Cerebellar nuclear complex (tissue), 1 donor: ENCODE data around the gene SYPL2.
"Not testable (repeated sequence)": the region's sequence is repeated elsewhere in the genome, so short reads cannot be mapped to it uniquely, and the experiment has no call there.

Source experiments
- DNase-seq, 2 experiments: peaks; one replicate each; lab custom pipeline; 2025; lab: John Stamatoyannopoulos, UW

SYPL2 gene

DNA sequence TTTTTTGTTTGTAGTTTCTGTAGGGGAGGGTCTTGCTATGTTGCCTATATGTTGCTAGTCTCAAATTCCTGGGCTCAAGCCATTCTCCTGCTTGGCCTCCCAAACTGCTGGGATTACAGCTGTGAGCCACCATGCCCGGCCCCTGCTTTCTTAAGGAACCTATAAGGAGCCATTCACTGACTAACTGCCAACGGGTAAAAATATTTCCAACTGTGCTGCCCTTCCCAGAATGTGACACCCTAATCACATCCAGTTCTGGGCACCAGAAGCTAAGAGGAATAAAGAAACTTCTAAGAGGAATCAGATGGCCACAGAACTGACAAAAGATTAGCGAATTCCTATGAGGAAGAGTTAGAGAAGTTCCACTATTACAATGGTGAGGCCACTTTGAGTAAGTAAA, 6.4 kb downstream of the SYPL2 start:
- DNase-seq, result no peak

DNA sequence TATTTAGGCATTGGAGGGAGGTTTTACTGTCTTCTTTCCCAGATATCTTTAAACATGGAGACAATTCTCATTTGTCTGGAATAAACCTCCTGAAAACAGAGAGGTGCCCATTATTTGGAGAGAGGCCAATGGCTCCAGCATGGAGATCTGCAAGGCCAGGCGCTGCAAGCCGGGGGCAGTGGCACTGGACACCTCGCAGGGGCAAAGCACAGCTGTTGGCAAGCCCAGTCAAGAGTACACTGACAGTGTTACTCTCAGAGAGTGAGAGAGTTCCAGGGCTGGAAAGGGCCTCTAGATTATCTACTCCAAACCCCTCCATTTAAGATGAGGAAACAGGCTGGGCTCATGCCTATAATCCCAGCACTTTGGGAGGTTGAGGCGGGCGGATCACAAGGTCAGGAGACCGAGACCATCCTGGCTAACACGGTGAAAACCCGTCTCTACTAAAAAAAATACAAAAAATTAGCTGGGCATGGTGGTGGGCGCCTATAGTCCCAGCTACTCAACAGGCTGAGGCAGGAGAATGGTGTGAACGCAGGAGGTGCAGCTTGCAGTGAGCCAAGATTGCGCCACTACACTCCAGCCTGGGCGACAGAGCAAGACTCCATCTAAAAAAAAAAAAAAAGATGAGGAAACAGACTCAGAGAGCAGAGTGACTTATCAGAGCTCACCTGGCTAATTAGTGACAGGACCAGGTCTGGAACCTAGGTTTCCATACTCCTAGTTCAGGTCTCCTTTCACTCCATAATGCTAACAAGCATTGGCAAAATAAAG, 7.1 kb downstream of the SYPL2 start:
- DNase-seq, result not testable (repeated sequence)

DNA sequence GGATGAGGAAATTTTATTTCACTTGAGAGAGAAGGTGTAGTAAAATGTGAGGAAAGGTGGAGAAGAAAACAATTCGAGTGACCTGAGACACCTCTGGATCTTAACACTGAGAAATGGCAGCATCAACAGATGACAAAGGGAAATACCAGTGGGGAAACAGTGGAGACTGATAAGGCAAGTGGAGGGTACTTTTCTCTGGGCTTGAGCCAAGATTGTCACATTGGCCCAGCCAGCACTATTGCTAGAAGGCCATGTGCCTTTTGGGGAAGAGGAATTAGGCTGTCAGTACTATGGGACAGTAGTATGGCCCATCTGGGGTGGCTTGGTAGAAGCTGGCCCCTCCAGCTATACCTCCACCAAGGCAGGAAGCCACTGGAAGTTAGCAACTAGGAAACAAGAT, 8.4 kb downstream of the SYPL2 start:
- no peak for DNase-seq

GRCh38 chr1:109475261-109475660, 8.9 kb downstream of the SYPL2 start:
- DNase-seq, result no peak

GRCh38 chr1:109476825-109477224, 10.5 kb downstream of the SYPL2 start:
- DNase-seq, result no peak

DNA sequence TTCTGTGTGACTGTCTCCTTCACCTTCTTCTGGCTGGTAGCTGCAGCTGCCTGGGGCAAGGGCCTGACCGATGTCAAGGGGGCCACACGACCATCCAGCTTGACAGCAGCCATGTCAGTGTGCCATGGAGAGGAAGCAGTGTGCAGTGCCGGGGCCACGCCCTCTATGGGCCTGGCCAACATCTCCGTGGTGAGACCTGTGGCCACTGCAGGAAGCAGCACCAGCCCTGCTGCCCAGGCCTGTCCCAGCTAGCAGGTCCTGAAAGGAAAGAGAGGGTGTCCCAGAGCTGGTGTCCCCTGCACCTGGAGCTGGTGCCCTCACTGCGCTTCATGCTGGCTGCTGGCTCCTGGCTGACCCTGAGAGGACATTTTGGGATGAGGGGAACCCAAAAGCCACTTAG, 11.5 kb downstream of the SYPL2 start:
- no peak for DNase-seq

DNA sequence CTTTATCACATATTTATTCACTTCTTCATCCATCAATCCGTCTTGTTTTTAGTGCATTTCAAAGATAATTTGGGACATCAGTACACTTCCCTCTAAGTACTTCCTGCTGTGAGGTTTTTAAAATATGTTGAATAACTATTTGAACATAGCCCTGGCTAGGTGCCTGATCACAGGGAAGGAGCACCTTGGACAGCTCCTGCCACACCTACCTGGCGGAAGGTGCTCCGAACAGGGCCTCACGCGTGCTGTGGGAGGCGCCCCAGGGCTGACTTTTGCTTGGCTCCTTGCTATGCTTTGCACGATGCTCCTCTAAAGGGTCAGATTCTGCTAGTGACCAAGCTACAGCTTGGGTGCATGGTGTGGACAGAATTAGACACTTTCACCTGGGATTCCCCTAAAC, 12.5 kb downstream of the SYPL2 start:
- DNase-seq, result no peak

DNA sequence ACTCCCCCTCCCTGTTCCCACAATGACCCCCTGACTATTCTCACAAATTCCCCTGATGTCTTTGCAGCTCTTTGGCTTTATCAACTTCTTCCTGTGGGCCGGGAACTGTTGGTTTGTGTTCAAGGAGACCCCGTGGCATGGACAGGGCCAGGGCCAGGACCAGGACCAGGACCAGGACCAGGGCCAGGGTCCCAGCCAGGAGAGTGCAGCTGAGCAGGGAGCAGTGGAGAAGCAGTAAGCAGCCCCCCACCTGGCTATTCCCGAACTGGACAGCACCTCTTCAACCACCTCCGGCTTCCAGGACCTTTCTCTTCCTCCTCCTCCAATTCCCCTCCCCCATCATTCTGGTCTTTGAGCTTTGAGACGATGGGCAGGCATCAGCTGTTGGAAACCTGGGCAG, 13.0 kb downstream of the SYPL2 start:
- no peak for DNase-seq

DNA sequence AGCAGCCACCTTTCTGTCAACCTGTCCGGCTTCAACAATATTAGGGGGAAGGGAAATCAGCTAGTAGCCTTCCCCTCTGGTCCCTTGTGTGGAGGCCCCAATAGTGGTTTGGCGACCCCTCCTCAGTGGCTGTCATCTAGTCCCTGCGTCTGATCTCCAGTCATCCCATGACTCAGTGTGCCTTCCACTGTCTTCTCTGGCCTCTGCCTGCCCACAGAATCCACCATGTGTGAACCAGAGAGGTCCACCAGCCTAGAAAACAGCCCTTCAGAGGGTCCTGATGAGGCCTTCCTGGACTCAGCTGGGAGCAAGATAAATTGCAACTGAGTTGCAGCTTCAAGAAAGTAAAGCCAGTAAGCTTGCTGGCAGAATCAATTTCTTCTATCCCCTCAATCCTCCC, 13.6 kb downstream of the SYPL2 start:
- DNase-seq, result no peak

GRCh38 chr1:109481646-109482045, 15.3 kb downstream of the SYPL2 start:
- no peak for DNase-seq

GRCh38 chr1:109482242-109482641, 15.9 kb downstream of the SYPL2 start:
- DNase-seq, result no peak

DNA sequence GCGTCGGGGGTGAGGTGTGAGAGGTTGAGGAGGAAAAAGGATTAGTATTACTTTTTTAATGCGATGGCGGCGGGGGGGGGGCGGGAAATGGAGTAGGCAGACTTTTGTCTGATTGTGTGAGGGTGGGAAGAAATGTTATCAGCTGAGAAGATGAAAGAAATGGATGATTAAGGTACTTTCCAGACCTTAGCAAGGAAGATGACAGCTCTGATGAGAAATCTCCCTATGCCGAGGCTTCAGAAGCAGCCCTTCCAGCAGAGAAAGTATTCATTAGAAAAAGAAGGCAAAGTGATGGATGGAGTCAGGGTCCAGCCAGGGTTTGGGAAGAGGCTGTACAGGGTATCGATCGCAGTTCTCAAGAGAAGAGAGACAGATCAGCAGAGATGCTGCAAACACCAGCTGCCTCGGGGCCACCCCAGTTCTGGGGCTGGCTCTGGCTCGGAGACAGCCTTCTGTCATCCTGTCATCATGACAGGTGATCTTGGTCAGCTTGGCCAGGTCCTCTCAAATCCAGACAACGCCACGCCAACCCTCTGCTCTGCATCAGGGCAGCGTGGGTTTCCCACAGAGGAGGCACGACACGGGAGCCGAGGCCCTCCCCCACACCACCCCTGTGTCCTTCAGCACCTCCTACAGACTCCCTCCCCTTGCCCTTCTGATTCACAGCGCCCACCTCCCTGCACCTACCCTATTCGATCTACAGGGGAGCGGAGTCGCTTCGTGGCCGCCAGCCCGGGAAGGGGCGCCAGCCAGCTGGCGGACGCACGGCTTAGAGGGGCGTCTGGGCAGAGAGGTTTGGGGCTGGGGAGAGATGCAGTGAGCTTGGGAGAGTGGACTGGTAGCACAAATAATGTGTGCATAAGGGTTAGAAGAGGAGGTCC, 16.7 kb downstream of the SYPL2 start:
- DNase-seq, result peak in 1 of 2 experiments; percentile 29

DNA sequence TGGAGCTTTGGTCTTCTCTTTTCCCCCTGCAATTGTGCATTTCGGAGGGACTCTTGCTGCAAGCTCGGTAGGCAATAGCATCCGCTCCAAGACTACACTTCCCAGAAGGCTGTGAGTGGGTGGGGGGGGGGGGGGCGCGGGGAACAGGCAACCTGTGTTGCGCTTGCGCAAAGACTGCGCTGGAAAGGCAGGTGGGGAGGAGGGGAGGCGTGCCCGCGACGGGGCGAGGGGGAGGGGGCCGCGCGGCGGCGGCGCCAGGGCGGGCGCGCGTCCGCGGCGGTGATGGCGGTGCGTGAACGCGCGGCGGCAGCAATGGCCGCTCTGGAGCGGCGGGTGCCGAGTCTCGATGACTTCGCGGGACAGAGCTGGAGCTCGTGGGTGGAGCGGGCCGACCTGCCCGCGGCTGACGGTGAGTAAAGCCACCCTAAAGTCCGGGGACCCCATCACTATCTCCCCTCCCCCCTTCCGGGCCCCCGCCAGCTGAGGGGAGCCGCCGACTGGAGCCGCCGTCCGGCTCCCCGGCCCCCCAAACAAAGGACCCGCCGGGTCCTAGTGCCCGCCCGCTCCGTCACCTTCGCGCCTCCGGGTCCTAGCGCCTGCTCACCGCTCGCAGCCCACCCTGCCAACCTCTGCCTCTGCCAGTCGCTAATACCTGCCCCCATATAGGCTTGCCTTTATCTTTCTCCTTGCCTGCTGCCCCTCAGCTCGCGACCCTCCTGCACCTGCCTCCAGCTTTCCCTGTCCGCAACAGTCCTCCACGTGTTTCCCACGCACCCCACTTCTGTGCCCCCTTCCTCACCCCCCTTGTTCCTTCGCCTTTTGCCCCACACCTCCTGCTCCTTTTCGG, 17.5 kb downstream of the SYPL2 start, which contains the start of gene ATXN7L2:
Gene ATXN7L2 (plus strand): TSS at position 234 of the 847 bp plus-strand sequence. CDS start 49 bp downstream, at position 283.
- DNase-seq, result peak; percentile 59 to 60

GRCh38 chr1:109484519-109484975, 18.2 kb downstream of the SYPL2 start:
- DNase-seq, result no peak

DNA sequence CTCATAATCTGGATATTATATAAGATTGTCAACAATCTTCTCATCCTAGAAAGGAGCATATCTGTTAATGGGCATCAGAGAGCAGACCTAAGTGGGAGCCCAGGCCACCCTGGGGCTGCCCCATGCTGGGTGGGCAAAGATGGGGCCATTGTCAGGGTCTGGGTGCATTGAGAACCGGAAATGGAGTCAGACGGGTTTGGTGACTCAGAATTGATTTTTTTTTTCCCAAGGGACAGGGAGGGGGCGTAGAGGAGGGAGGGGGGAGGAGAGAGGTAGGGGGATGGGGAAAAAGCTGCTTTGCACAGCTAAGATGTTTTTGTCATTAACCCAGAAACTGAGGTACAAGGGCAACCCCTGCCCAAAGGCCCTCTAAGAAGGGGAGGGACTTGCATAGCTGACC, 18.7 kb downstream of the SYPL2 start:
- DNase-seq, result no peak

DNA sequence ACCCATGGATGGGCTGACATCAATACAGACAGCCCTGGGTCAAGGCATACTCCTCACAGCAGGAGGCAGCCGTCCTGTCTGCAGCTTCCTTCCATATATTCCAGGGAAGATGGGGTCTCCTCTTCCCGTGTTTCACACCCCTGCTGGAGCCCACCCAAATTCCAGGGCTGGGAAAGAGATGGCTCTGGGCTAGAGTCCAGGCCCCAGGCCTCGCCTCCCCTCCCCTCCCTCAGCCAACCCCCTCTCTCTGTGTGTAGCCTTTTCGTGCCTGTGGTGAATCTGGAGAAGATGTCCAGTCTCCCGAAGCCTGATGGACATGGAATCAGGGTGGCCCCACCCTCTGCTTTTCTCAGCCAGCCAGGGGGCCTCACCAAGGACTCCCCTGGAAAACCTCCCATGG, 20.9 kb downstream of the SYPL2 start:
- no peak for DNase-seq

GRCh38 chr1:109488201-109488600, 21.9 kb downstream of the SYPL2 start:
- DNase-seq, result no peak

- DNase-seq, result no peak
These were observed 22.4 kb downstream of the SYPL2 start for GRCh38 chr1:109488696-109489095.

DNA sequence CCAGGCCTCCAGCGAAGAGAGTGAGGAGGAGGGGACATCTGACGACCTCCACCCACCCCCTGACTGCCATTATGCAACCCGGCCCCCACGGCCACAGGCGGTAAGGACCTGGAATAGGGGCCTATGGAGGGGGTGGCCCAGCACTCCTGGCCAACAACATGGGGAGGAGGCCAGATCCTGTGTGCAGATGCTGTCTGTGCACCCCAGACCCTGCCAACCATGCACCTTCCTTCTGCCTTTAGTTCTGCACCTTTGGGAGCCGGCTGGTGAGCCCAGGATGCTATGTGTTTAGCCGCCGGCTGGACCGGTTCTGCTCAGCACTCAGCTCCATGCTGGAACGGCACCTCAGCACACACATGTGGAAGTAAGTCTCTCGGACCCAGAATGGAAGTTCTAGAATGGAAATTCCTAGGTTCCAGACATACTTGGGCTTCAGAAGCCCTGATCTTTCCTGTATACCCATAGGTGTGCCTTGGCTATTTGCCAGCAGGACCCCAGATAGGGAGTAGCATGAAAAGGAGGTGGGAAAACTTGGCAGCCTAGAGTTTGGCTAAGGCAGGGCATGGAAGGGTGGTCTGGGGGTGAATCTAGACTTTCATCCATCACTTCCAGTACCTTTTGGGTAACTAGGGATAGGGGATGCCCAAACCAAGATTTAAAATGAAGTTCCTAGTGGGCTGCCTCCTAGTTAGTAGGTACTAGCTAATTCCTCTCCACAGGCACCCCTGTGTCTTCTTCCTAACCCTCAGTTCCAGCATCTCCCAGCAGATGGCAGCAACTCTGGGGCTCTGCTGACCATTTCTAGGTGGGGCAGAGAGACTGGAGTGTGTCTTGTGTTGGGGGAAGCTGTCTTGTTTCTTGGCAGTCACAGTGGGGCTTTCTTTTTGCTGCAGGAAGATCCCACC, 23.9 kb downstream of the SYPL2 start:
- peak in 1 of 2 experiments; percentile 36 for DNase-seq

GRCh38 chr1:109490934-109491302, 24.6 kb downstream of the SYPL2 start:
- DNase-seq, result no peak

DNA sequence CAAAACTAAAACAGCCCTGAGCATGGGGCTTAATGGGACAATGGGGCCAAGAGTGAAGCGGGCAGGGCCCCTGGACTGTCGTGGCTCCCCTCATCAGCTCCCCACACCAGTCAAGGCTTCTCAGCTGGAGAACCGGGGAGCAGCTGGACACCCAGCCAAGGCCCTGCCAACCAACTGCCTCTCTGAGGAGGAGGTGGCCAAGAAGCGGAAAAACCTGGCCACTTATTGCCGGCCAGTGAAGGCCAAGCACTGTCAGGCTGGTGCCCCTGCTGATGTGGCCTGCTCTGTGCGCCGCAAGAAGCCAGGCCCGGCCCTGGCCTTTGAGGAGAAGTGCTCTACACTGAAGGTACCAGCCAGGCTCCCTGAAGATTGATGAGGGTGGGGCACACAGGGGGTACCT, 25.0 kb downstream of the SYPL2 start:
- no peak for DNase-seq
